SK-N-SH (cell line): Measurements from ENCODE around the gene CNTNAP2.

Source experiments
- CHD2 ChIP-seq: fragments of 150-350 bp; IDR thresholded peaks from 2 replicates; pipeline ENCODE4 v1.6.1; 2018; ENCODE audit warnings: low read length; ENCODE audit not compliant: partially characterized antibody
- EZH2phosphoT487 ChIP-seq: fragments of 200-600 bp; sonication (generic); IDR thresholded peaks from 2 replicates; pipeline ENCODE4 v1.6.1; 2017; ENCODE audit warnings: low read depth, mixed run types, mild to moderate bottlenecking, antibody characterized with exemption, moderate library complexity, borderline replicate concordance
- JUND ChIP-seq: IDR thresholded peaks from 2 replicates; pipeline ENCODE4 v1.4.0; 2012
- MXI1 ChIP-seq: IDR thresholded peaks from 2 replicates; pipeline ENCODE4 v1.6.1; 2012; ENCODE audit warnings: mild to moderate bottlenecking, low read depth, low read length, improper control_type of control experiment
- SIN3A ChIP-seq: IDR thresholded peaks from 2 replicates; pipeline ENCODE4 v1.6.1; 2012; ENCODE audit warnings: low read depth, mild to moderate bottlenecking, low read length, moderate library complexity, borderline replicate concordance
- TF ChIP-seq, protein P1 (sequence below): fragments of 200-600 bp; sonication (generic); IDR thresholded peaks from 2 replicates; pipeline ENCODE4 v1.6.1; 2017; ENCODE audit warnings: antibody characterized with exemption, mild to moderate bottlenecking, moderate library complexity
- TF ChIP-seq, protein P2 (sequence below): IDR thresholded peaks from 2 replicates; pipeline ENCODE4 v1.6.1; 2012; ENCODE audit warnings: mild to moderate bottlenecking, low read depth, low read length, moderate library complexity

DNA sequence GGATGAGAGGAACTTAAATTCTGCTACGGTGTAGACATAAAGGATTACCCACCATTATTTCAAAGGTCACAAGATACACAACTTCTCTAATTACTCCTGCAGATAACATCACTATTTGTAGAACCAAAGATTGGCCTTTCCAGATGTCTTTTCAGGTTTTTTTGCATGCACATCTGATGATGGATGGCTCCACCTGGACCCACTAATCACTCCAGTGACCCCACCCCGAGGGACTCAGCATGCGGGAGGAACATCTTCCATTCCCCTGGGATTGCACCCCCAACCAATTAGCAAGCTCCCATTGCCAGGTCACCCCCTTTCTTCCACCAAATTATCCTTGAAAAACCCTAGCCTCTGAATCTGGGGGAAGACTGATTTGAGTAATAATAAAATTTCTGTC lies 608.9 kb downstream of the CNTNAP2 start:
- no peak for TF ChIP-seq EZH2phosphoT487
- TF ChIP-seq, protein P1, sequence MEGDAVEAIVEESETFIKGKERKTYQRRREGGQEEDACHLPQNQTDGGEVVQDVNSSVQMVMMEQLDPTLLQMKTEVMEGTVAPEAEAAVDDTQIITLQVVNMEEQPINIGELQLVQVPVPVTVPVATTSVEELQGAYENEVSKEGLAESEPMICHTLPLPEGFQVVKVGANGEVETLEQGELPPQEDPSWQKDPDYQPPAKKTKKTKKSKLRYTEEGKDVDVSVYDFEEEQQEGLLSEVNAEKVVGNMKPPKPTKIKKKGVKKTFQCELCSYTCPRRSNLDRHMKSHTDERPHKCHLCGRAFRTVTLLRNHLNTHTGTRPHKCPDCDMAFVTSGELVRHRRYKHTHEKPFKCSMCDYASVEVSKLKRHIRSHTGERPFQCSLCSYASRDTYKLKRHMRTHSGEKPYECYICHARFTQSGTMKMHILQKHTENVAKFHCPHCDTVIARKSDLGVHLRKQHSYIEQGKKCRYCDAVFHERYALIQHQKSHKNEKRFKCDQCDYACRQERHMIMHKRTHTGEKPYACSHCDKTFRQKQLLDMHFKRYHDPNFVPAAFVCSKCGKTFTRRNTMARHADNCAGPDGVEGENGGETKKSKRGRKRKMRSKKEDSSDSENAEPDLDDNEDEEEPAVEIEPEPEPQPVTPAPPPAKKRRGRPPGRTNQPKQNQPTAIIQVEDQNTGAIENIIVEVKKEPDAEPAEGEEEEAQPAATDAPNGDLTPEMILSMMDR = no peak
- TF ChIP-seq CHD2 = no peak
- TF ChIP-seq MXI1 = no peak
- no peak for TF ChIP-seq SIN3A
- TF ChIP-seq, protein P2, sequence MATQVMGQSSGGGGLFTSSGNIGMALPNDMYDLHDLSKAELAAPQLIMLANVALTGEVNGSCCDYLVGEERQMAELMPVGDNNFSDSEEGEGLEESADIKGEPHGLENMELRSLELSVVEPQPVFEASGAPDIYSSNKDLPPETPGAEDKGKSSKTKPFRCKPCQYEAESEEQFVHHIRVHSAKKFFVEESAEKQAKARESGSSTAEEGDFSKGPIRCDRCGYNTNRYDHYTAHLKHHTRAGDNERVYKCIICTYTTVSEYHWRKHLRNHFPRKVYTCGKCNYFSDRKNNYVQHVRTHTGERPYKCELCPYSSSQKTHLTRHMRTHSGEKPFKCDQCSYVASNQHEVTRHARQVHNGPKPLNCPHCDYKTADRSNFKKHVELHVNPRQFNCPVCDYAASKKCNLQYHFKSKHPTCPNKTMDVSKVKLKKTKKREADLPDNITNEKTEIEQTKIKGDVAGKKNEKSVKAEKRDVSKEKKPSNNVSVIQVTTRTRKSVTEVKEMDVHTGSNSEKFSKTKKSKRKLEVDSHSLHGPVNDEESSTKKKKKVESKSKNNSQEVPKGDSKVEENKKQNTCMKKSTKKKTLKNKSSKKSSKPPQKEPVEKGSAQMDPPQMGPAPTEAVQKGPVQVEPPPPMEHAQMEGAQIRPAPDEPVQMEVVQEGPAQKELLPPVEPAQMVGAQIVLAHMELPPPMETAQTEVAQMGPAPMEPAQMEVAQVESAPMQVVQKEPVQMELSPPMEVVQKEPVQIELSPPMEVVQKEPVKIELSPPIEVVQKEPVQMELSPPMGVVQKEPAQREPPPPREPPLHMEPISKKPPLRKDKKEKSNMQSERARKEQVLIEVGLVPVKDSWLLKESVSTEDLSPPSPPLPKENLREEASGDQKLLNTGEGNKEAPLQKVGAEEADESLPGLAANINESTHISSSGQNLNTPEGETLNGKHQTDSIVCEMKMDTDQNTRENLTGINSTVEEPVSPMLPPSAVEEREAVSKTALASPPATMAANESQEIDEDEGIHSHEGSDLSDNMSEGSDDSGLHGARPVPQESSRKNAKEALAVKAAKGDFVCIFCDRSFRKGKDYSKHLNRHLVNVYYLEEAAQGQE = no peak
- no peak for TF ChIP-seq JUND
